ENCODE measurements around the gene ADCY2.

- TF ChIP-seq CREB1 (CRISPR knock-in tag; IDR thresholded peaks at IDR 0.05; ENCODE audit: low read depth) (no peak), CTCF (conservative IDR thresholded peaks at IDR 0.05; ENCODE audit: low read depth in 2 of 2) (peak; percentile 29 to 67; a peak in 3 of 4 replicates), POLR2AphosphoS5 (IDR thresholded peaks at IDR 0.05; ENCODE audit: low read depth) (no peak), REST (IDR thresholded peaks at IDR 0.05; ENCODE audit: unreplicated experiment) (no peak)
Measured at GRCh38 chr5:7464182-7464581, 68.2 kb downstream of the ADCY2 start.

Data from GM23338 (cell line).